ENCODE results near the gene KIAA1217.
A peak's percentile ranks its signal among the peaks of the same experiment; 100 is the strongest.

The KIAA1217 gene

GRCh38 chr10:24303522-24304310, 94.8 kb downstream of the KIAA1217 start:
- no peak for DNase-seq (ENCODE audit: low spot score)
- Histone ChIP-seq H3K27ac (no peak overlapping the region), H3K4me3 (no peak overlapping the region)
- TF ChIP-seq CTCF (IDR thresholded peaks at IDR 0.05): no peak

- peak overlapping the region; percentile 41 for H3K4me3 ChIP-seq
- no peak for TF ChIP-seq CTCF (IDR thresholded peaks at IDR 0.05)
- peak overlapping the region in 1 of 2 donors; percentile 71 for H3K27ac ChIP-seq
- DNase-seq (ENCODE audit: low spot score): no peak
Measured at GRCh38 chr10:24305551-24306506, 96.9 kb downstream of the KIAA1217 start.

- TF ChIP-seq CTCF (IDR thresholded peaks at IDR 0.05): no peak
- Histone ChIP-seq H3K4me3 (peak overlapping the region; percentile 41), H3K27ac (peak overlapping the region; percentile 3 to 71)
- DNase-seq (ENCODE audit: low spot score): no peak
Measured at GRCh38 chr10:24306507-24306875, 97.6 kb downstream of the KIAA1217 start.

- peak overlapping the region; percentile 41 for H3K4me3 ChIP-seq
- peak overlapping the region; percentile 3 to 75 for H3K27ac ChIP-seq
Measured at GRCh38 chr10:24307116-24307515, 98.2 kb downstream of the KIAA1217 start.

GRCh38 chr10:24307696-24308485, 99.0 kb downstream of the KIAA1217 start:
- Histone ChIP-seq H3K27ac (peak overlapping the region in 1 of 2 donors; percentile 26), H3K4me3 (no peak overlapping the region)
- TF ChIP-seq CTCF (IDR thresholded peaks at IDR 0.05): no peak
- no peak for DNase-seq (ENCODE audit: low spot score)

More at GRCh38 chr10:24307116-24307515, 98.2 kb downstream of the KIAA1217 start:
- no peak for TF ChIP-seq CTCF (IDR thresholded peaks at IDR 0.05)
- no peak for DNase-seq (ENCODE audit: low spot score)

GRCh38 chr10:24310104-24310503, 101.2 kb downstream of the KIAA1217 start:
- Histone ChIP-seq H3K27ac (no peak overlapping the region), H3K4me3 (no peak overlapping the region)
- TF ChIP-seq CTCF (IDR thresholded peaks at IDR 0.05): no peak

More at GRCh38 chr10:24310104-24310503, 101.2 kb downstream of the KIAA1217 start:
- no peak for DNase-seq (ENCODE audit: low spot score)
